Bronchial epithelial cell (primary cell): ENCODE measurements around the gene ZBP1. TPM values are rescaled to one million over a fixed set of nuclear protein-coding genes. Genes with fewer than 3 reads are reported as not detected.

ENCODE experiments used
- DNase-seq: peaks from one replicate; pipeline ENCODE4 v3.0.0-alpha.2; 2010; ENCODE audit warnings: low read depth
- FAIRE-seq: peaks from 2 replicates; lab custom pipeline; 2011; peaks lifted over from hg19 to GRCh38; lab: Jason Lieb, UNC
- H3K27me3 ChIP-seq: 2 replicates; pipeline ENCODE4 v1.5.1; 2011; ENCODE audit warnings: low read length; ENCODE audit not compliant: control insufficient read depth, insufficient read depth
- H3K36me3 ChIP-seq: 2 replicates; pipeline ENCODE4 v1.5.1; 2011; ENCODE audit warnings: low read length; ENCODE audit not compliant: control insufficient read depth, insufficient read depth
- H3K4me3 ChIP-seq: 2 replicates; pipeline ENCODE4 v1.5.1; 2011; ENCODE audit warnings: mild to moderate bottlenecking, low read depth, low read length, control low read depth
- CTCF ChIP-seq: IDR thresholded peaks from 2 replicates; pipeline ENCODE4 v1.5.1; 2011; ENCODE audit warnings: mild to moderate bottlenecking, moderate library complexity, low read length, control low read depth, inconsistent platforms; ENCODE audit not compliant: insufficient read depth, severe bottlenecking
- total RNA-seq: library from RNA; depleted of rRNA; stranded (reverse); fragments of >200 nt; gene quantifications from 2 replicates; pipeline ENCODE4 v1.2.1, GENCODE V29; 2014

The ZBP1 gene
- total RNA-seq, 1 donor from 2014 or later: not detected

DNA sequence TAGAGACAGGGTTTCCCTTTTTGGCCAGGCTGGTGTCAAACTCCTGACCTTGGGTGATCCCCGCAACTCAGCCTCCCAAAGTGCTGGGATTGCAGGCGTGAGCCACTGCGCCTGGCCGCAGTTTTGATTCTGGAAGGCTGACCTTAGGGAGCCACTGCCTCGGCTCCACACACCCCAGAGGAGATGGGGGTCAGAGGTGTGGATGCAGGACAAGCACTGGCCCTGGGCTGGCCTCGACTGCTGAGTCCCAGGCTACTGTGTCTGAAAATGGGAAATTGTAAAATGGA, 1.5 kb downstream of the ZBP1 start:
- no peak overlapping the region for H3K4me3 ChIP-seq
- no peak for DNase-seq
- no peaks in the 10 kb centered on the region for H3K36me3 ChIP-seq
- TF ChIP-seq CTCF: no peak
- H3K27me3 ChIP-seq: peaks cover 15% of the 10 kb centered on the region
- no peak for FAIRE-seq

DNA sequence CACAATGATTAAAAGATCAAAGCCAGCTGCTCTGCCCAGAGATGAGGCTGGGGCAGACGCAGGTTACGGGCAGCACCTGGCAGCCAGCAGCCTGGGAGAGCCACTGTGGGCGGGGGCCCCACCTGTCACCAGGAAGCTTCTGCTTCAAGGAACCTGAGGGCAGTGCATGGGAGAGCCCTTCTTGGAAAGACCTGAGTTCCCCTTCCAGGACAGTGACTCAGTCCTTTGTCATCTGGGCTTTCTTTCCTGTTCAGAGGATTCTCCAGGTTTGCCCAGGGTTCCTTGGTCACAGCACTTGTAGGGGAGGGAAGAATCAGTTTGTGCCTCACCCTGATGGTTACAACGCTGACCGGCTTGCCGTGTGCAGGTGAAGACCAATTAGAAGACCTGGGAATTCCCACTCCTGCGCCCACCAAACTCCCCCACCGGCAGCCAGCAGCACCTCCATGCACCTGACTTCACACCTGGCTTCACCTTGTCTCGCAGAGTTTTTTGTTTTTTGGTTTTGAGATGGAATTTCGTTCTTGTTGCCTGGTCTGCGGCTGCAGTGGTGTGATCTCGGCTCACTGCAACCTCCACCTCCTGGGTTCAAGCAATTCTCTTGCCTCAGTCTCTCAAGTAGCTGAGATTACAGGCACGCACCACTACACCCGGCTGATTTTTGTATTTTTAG, 2.0 kb downstream of the ZBP1 start:
- no peak overlapping the region for H3K4me3 ChIP-seq
- FAIRE-seq: no peak

GRCh38 chr20:57617079-57617795, 3.0 kb downstream of the ZBP1 start:
- Histone ChIP-seq H3K36me3 (no peaks in the 10 kb centered on the region), H3K27me3 (peaks cover 15% of the 10 kb centered on the region), H3K4me3 (no peak overlapping the region)
- no peak for FAIRE-seq
- DNase-seq: no peak
- no peak for TF ChIP-seq CTCF

More for the DNA sequence above, 2.0 kb downstream of the ZBP1 start:
- TF ChIP-seq CTCF: no peak
- peak; percentile 83 for DNase-seq
- Histone ChIP-seq H3K27me3 (peaks cover 15% of the 10 kb centered on the region), H3K36me3 (no peaks in the 10 kb centered on the region)

- FAIRE-seq (no peak), DNase-seq (no peak)
- no peak for TF ChIP-seq CTCF
- peaks cover 15% of the 10 kb centered on the region for H3K27me3 ChIP-seq
- no peaks in the 10 kb centered on the region for H3K36me3 ChIP-seq
- H3K4me3 ChIP-seq: no peak overlapping the region
Measured at GRCh38 chr20:57616143-57616951, 3.9 kb downstream of the ZBP1 start.

- Histone ChIP-seq H3K4me3 (no peak overlapping the region), H3K36me3 (no peaks in the 10 kb centered on the region), H3K27me3 (peaks cover 15% of the 10 kb centered on the region)
- TF ChIP-seq CTCF: no peak
- DNase-seq (no peak), FAIRE-seq (no peak)
Measured at GRCh38 chr20:57615445-57615811, 4.8 kb downstream of the ZBP1 start.
